HL-60 (cell line): ENCODE measurements around the gene PLAAT1.

Experiments
- CTCF ChIP-seq: IDR thresholded peaks from one replicate; pipeline ENCODE4 v1.5.1; 2011; ENCODE audit warnings: low read length, control low read depth, inconsistent platforms; ENCODE audit not compliant: insufficient read depth
- TF ChIP-seq, protein P1 (sequence below): IDR thresholded peaks from 2 replicates; pipeline ENCODE4 v1.6.1; 2012; ENCODE audit warnings: low read depth; ENCODE audit not compliant: insufficient replicate concordance

DNA sequence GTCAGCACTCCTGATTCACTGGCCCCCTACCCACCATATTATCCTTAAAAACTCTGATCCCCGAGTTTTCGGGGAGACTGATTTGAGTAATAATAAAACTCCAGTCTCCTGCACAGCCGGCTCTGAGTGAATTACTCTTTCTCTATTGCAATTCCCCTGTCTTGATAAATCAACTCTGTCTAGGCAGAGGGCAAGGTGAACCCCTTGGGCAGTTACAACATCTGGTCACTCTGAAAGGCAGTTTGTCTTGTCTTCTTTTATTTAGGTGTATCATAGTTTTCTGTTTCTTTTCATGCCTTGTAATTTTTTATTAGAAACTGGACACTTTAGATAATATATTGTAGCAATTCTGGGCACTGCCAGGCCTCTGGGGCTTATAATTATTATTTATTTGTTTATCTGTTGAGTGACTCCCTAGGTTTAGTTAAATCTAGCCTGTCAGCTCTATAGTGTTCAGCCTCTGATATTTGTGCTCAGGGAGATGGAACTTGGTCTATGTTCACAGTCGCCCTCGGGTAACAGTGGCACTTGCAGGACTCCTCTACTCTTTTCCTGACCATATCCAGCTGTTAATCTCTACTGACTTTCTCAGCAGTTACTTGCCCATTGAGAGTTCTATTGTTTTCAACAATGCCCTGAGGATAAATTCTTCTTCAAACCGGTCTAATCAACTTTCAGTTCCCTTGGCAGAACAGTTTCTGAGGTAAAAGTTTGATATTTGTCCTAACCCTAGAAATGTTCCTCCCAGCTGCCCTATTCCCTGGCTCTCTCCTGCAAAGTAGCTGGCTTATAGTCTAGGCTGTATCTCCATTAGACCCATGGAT lies 15.5 kb upstream of the PLAAT1 start:
- no peak for TF ChIP-seq CTCF
- TF ChIP-seq, protein P1, sequence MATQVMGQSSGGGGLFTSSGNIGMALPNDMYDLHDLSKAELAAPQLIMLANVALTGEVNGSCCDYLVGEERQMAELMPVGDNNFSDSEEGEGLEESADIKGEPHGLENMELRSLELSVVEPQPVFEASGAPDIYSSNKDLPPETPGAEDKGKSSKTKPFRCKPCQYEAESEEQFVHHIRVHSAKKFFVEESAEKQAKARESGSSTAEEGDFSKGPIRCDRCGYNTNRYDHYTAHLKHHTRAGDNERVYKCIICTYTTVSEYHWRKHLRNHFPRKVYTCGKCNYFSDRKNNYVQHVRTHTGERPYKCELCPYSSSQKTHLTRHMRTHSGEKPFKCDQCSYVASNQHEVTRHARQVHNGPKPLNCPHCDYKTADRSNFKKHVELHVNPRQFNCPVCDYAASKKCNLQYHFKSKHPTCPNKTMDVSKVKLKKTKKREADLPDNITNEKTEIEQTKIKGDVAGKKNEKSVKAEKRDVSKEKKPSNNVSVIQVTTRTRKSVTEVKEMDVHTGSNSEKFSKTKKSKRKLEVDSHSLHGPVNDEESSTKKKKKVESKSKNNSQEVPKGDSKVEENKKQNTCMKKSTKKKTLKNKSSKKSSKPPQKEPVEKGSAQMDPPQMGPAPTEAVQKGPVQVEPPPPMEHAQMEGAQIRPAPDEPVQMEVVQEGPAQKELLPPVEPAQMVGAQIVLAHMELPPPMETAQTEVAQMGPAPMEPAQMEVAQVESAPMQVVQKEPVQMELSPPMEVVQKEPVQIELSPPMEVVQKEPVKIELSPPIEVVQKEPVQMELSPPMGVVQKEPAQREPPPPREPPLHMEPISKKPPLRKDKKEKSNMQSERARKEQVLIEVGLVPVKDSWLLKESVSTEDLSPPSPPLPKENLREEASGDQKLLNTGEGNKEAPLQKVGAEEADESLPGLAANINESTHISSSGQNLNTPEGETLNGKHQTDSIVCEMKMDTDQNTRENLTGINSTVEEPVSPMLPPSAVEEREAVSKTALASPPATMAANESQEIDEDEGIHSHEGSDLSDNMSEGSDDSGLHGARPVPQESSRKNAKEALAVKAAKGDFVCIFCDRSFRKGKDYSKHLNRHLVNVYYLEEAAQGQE: no peak
